PC-3 (cell line): ENCODE results near the gene CMSS1.

Source experiments
- CTCF ChIP-seq: fragments of 300-600 bp; sonication (generic); conservative IDR thresholded peaks from 2 replicates; pipeline ENCODE4 v1.5.1; 2017; ENCODE audit warnings: antibody characterized with exemption, low read depth, mild to moderate bottlenecking, low read length
- EZH2phosphoT487 ChIP-seq: fragments of 300-600 bp; sonication (generic); IDR thresholded peaks from 2 replicates; pipeline ENCODE4 v1.6.1; 2018; ENCODE audit warnings: mild to moderate bottlenecking, antibody characterized with exemption, low read length, borderline replicate concordance

- no peak for TF ChIP-seq EZH2phosphoT487
- TF ChIP-seq CTCF, result no peak
Measured at GRCh38 chr3:100226712-100227429, 409.2 kb downstream of the CMSS1 start.
